ENCODE data around the gene IFNGR2. TPM values are rescaled to one million over a fixed set of nuclear protein-coding genes. Genes with fewer than 3 reads are reported as not detected.

Gene IFNGR2
- total and polyA plus RNA-seq, 2 of the 8 experiments (the other 6 are each of a cell fraction or from before 2014, with no cell fraction given), result 36.0 to 46.4 TPM

DNA sequence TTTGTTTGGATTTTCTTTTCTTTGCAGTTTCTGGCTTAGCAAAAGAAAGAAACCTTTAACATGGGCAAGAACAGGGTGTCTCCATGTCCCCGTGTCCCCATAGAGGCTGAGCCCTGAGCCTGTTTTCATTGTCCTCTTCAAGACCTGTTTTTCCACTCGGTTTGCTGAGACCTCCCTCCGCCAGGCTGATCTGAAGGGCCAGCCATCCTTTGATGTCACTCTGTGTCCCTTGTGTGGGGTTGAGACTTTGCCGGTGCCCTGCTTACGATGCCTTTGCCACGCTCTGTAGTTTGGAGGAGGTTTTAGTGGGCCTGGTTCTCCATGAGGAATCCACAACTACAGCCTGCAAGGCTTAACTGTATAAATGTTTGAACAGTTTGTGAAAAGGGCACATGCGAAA is 23.8 kb downstream of the IFNGR2 start (continued):
- TF ChIP-seq HDAC2 (IDR thresholded peaks at IDR 0.05; ENCODE audit: borderline replicate concordance in 1 of 2, low read depth in 2 of 2, low read length in 2 of 2) (no peak), CEBPB (IDR thresholded peaks at IDR 0.05; ENCODE audit: low read depth, low read length) (no peak), EP300 (IDR thresholded peaks at IDR 0.05; ENCODE audit: borderline replicate concordance in 1 of 2, low read depth in 2 of 2, low read length in 2 of 2) (no peak), FOSL1 (IDR thresholded peaks at IDR 0.05; ENCODE audit: insufficient read depth, low read depth, low read length) (no peak)
- TF ChIP-seq, protein P1, sequence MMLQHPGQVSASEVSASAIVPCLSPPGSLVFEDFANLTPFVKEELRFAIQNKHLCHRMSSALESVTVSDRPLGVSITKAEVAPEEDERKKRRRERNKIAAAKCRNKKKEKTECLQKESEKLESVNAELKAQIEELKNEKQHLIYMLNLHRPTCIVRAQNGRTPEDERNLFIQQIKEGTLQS (IDR thresholded peaks at IDR 0.05; ENCODE audit: insufficient read depth, low read depth, low read length), result no peak
